RWPE2 (cell line): ENCODE results near the gene PTPRN2.

Source experiments
- ATAC-seq: fragments of 200-7000 bp; cut with Tn5 transposase; 3 replicates; pipeline ENCODE4 v1.9.1; 2021; ENCODE audit warnings: low read depth
- DNase-seq: peaks from one replicate; pipeline ENCODE4 v3.0.0-alpha.2; 2020; ENCODE audit warnings: low spot score
- H3K27ac ChIP-seq: fragments of 450-650 bp; 2 replicates; pipeline ENCODE4 v1.5.1; 2017; ENCODE audit warnings: mild to moderate bottlenecking; ENCODE audit not compliant: poor library complexity, severe bottlenecking
- H3K27me3 ChIP-seq: fragments of 250-450 bp; sonication (Bioruptor Pico); 2 replicates; pipeline ENCODE4 v1.5.1; 2021; ENCODE audit warnings: mild to moderate bottlenecking, moderate library complexity; ENCODE audit not compliant: insufficient read depth, poor library complexity, severe bottlenecking
- H3K36me3 ChIP-seq: fragments of 250-450 bp; sonication (Bioruptor Pico); 2 replicates; pipeline ENCODE4 v1.5.1; 2020; ENCODE audit warnings: low read depth, mild to moderate bottlenecking, moderate library complexity
- H3K4me1 ChIP-seq: fragments of 250-450 bp; sonication (Bioruptor Pico); 2 replicates; pipeline ENCODE4 v1.5.1; 2021; ENCODE audit warnings: mild to moderate bottlenecking, moderate library complexity; ENCODE audit not compliant: insufficient read depth, poor library complexity, severe bottlenecking
- H3K4me3 ChIP-seq: fragments of 250-450 bp; sonication (Bioruptor Pico); 2 replicates; pipeline ENCODE4 v1.5.1; 2021; ENCODE audit warnings: mild to moderate bottlenecking, moderate library complexity; ENCODE audit not compliant: severe bottlenecking
- H3K9me3 ChIP-seq: fragments of 250-450 bp; sonication (Bioruptor Pico); 2 replicates; pipeline ENCODE4 v1.5.1; 2021; ENCODE audit warnings: mild to moderate bottlenecking, moderate library complexity; ENCODE audit not compliant: severe bottlenecking
- TF ChIP-seq, protein P1 (sequence below): fragments of 450-650 bp; IDR thresholded peaks from one replicate; pipeline ENCODE4 v1.5.1; 2017; ENCODE audit warnings: mild to moderate bottlenecking, moderate library complexity; ENCODE audit not compliant: poor library complexity, severe bottlenecking

PTPRN2 gene

DNA sequence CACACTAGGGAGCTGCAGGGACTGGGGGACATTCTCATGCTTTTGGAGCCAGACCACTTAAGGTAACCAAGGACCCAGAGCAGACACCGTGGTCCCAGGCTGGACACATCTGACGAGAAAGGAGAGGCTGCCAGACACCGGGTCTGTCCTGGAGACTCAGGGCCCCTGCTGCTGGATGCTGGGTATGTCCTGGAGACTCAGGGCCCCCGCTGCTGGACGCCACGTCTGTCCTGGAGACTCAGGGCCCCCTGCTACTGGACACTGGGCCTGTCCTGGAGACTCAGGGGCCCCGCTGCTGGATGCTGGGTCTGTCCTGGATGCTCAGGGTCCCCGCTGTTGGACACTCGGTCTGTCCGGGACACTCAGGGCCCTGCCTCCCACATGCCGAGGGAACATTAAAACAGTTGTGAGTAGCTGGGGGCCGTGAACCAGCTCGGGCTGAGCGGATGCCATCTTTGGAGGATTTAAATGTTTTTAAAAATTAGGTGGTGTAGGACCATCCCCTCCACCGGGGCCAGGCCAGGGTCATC lies 1001.1 kb downstream of the PTPRN2 start:
- TF ChIP-seq, protein P1, sequence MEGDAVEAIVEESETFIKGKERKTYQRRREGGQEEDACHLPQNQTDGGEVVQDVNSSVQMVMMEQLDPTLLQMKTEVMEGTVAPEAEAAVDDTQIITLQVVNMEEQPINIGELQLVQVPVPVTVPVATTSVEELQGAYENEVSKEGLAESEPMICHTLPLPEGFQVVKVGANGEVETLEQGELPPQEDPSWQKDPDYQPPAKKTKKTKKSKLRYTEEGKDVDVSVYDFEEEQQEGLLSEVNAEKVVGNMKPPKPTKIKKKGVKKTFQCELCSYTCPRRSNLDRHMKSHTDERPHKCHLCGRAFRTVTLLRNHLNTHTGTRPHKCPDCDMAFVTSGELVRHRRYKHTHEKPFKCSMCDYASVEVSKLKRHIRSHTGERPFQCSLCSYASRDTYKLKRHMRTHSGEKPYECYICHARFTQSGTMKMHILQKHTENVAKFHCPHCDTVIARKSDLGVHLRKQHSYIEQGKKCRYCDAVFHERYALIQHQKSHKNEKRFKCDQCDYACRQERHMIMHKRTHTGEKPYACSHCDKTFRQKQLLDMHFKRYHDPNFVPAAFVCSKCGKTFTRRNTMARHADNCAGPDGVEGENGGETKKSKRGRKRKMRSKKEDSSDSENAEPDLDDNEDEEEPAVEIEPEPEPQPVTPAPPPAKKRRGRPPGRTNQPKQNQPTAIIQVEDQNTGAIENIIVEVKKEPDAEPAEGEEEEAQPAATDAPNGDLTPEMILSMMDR = no peak
- no peaks in the 10 kb centered on the region for H3K9me3 ChIP-seq
- peaks cover 28% of the 10 kb centered on the region for H3K27me3 ChIP-seq

DNA sequence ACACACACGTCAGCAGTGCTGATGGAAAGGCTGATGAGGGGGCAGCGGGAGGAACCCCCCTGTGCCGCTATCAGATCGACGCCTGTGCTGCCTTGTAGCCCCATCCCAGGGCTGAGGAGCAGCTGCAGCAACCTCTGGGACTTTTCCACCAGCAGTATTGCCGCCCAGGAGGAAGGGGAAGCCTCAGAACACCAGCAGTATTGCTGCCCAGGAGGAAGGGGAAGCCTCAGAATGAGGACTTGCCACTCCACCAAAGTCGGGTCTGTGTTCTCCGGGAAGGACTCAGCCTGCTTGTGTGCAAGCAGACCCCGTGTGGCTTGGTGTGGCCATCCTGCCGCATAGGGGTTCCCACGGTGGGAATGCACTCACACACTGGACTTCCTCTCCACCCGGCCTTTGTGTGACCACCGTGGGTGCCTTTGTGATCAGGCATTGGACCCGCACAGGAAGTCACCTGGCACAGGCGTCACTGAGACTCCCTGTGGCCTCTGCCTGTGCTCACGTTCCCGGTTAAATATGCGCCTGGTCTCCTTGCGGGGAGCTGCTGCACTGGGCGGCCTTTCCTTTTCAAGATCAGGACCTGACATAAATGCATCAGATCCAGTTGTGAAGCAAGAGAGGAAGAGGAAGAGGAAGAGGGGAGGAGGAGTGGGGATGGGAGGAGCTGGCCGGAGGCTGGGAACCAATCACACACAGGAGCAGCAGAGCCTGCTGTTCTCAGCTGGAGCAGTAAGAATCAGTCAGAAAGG lies 1002.3 kb downstream of the PTPRN2 start:
- Histone ChIP-seq H3K27me3 (peaks cover 31% of the 10 kb centered on the region), H3K9me3 (no peaks in the 10 kb centered on the region), H3K36me3 (no peaks in the 10 kb centered on the region), H3K4me3 (no peak overlapping the region), H3K27ac (no peak overlapping the region), H3K4me1 (no peaks in the 10 kb centered on the region)
- no peak for DNase-seq
- TF ChIP-seq, protein P1 = no peak
- ATAC-seq = no peak

More for the DNA sequence above, 1001.1 kb downstream of the PTPRN2 start:
- H3K27ac ChIP-seq = no peak overlapping the region
- H3K36me3 ChIP-seq = no peaks in the 10 kb centered on the region
- ATAC-seq (no peak), DNase-seq (no peak)
- no peak overlapping the region for H3K4me3 ChIP-seq
- no peaks in the 10 kb centered on the region for H3K4me1 ChIP-seq

DNA sequence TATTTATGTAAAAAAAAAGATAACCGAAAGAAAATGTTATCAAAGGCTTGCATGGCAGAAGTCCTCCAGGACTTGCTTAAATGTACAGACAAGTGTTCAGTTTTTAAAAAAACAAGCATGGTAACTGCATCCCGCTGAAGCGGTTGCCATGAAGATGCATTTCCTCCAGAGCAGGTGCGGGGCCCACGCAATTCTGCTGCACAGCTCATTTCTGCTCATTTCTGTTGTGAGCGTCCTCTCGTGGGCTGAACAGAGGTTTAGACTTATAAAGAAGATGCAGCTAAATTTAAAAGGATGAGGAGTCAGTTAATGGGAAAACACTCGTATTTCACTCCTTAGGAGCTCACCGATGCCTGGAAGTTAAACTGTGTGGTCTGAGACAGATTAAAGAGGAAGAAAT lies 1003.2 kb downstream of the PTPRN2 start:
- DNase-seq (no peak), ATAC-seq (no peak)
- Histone ChIP-seq H3K36me3 (no peaks in the 10 kb centered on the region), H3K27ac (no peak overlapping the region), H3K4me3 (no peak overlapping the region), H3K9me3 (no peaks in the 10 kb centered on the region), H3K4me1 (no peaks in the 10 kb centered on the region), H3K27me3 (peaks cover 33% of the 10 kb centered on the region)
- TF ChIP-seq, protein P1 = no peak

- H3K36me3 ChIP-seq = no peaks in the 10 kb centered on the region
- no peaks in the 10 kb centered on the region for H3K9me3 ChIP-seq
- H3K27me3 ChIP-seq = peaks cover 41% of the 10 kb centered on the region
- no peak overlapping the region for H3K27ac ChIP-seq
- ATAC-seq = no peak
- no peak for DNase-seq
- H3K4me1 ChIP-seq = no peaks in the 10 kb centered on the region
- TF ChIP-seq, protein P1 = no peak
- no peak overlapping the region for H3K4me3 ChIP-seq
Observed at GRCh38 chr7:157581740-157582139, 1005.9 kb downstream of the PTPRN2 start.

DNA sequence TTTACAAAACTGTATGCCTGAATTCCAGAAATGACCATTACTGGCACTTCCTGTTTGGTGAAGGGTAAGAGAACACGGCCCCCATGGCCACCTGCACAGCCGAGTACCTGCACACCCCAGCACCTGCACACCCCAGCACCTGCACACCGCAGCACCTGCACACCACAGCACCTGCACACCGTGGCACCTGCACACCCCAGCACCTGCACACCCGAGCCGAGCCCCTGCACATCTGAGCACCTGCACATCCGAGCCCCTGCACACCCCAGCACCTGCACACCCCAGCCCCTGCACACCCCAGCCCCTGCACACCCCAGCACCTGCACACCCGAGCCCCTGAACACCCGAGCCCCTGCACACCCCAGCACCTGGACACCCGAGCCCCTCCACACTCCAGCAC lies 1007.3 kb downstream of the PTPRN2 start:
- DNase-seq (no peak), ATAC-seq (no peak)
- TF ChIP-seq, protein P1 = no peak
- Histone ChIP-seq H3K36me3 (no peaks in the 10 kb centered on the region), H3K27me3 (peaks cover 32% of the 10 kb centered on the region), H3K9me3 (no peaks in the 10 kb centered on the region), H3K4me3 (no peak overlapping the region), H3K4me1 (no peaks in the 10 kb centered on the region), H3K27ac (no peak overlapping the region)
